HCT116 (cell line): ENCODE results near the gene FCN1.

Experiments used
- CBX3 ChIP-seq: IDR thresholded peaks from 2 replicates; pipeline ENCODE4 v1.6.1; 2012; ENCODE audit warnings: low read depth
- TF ChIP-seq, protein P1 (sequence below), 3 experiments: fragments of 200-600 bp in 1 of 3; sonication (generic) in 1 of 3; IDR thresholded peaks in 2 of 3; conservative IDR thresholded peaks in 1 of 3; 2 replicates each; pipeline ENCODE4 v1.5.1; 2012 to 2017; ENCODE audit warnings: low read depth in 2 of 3, low read length in 2 of 3, antibody characterized with exemption in 1 of 3, borderline replicate concordance in 1 of 3, control low read depth in 1 of 3, mild to moderate bottlenecking in 1 of 3, mixed read lengths in 1 of 3, mixed run types in 1 of 3, moderate library complexity in 1 of 3; ENCODE audit not compliant: insufficient read depth in 1 of 3
- TF ChIP-seq, protein P2 (sequence below): IDR thresholded peaks from 2 replicates; pipeline ENCODE4 v1.6.1; 2012

DNA sequence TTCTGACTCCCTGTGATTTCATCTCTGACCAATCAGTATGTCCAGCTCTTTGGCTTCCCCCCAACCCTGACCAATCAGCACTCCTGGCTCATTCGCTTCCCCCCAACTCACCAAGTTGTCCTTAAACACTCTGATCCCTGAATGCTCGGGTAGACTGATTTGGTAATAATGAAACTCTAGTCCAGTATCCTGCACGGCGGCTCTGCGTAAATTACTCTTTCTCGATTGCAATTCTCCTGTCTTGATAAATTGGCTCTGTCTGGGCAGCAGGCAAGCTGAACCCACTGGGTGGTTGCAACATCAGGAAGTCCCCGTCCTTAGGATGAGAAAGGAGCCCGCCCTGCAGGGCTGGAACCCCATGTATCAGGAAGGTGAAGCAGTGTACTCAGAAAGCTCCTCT, 26.7 kb downstream of the FCN1 start:
- TF ChIP-seq, protein P1, sequence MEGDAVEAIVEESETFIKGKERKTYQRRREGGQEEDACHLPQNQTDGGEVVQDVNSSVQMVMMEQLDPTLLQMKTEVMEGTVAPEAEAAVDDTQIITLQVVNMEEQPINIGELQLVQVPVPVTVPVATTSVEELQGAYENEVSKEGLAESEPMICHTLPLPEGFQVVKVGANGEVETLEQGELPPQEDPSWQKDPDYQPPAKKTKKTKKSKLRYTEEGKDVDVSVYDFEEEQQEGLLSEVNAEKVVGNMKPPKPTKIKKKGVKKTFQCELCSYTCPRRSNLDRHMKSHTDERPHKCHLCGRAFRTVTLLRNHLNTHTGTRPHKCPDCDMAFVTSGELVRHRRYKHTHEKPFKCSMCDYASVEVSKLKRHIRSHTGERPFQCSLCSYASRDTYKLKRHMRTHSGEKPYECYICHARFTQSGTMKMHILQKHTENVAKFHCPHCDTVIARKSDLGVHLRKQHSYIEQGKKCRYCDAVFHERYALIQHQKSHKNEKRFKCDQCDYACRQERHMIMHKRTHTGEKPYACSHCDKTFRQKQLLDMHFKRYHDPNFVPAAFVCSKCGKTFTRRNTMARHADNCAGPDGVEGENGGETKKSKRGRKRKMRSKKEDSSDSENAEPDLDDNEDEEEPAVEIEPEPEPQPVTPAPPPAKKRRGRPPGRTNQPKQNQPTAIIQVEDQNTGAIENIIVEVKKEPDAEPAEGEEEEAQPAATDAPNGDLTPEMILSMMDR (IDR thresholded peaks at IDR 0.05 in 2 of 3, conservative IDR thresholded peaks at IDR 0.05 in 1 of 3; ENCODE audit: borderline replicate concordance in 1 of 3, insufficient read depth in 1 of 3, low read depth in 2 of 3, low read length in 2 of 3): no peak
- TF ChIP-seq, protein P2, sequence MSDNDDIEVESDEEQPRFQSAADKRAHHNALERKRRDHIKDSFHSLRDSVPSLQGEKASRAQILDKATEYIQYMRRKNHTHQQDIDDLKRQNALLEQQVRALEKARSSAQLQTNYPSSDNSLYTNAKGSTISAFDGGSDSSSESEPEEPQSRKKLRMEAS: no peak
- TF ChIP-seq CBX3: no peak
